DND-41 (cell line): ENCODE results near the gene BNIPL.

Experiments
- CTCF ChIP-seq: IDR thresholded peaks from 2 replicates; pipeline ENCODE4 v1.5.1; 2012; ENCODE audit warnings: borderline replicate concordance, low read length, moderate library complexity, mild to moderate bottlenecking; ENCODE audit not compliant: poor library complexity, severe bottlenecking; ENCODE audit errors: extremely low read depth
- EZH2 ChIP-seq: IDR thresholded peaks from 3 replicates; pipeline ENCODE4 v1.6.1; 2012; ENCODE audit warnings: borderline replicate concordance, low read depth, mild to moderate bottlenecking, moderate library complexity, low read length, inconsistent platforms; ENCODE audit not compliant: severe bottlenecking

DNA sequence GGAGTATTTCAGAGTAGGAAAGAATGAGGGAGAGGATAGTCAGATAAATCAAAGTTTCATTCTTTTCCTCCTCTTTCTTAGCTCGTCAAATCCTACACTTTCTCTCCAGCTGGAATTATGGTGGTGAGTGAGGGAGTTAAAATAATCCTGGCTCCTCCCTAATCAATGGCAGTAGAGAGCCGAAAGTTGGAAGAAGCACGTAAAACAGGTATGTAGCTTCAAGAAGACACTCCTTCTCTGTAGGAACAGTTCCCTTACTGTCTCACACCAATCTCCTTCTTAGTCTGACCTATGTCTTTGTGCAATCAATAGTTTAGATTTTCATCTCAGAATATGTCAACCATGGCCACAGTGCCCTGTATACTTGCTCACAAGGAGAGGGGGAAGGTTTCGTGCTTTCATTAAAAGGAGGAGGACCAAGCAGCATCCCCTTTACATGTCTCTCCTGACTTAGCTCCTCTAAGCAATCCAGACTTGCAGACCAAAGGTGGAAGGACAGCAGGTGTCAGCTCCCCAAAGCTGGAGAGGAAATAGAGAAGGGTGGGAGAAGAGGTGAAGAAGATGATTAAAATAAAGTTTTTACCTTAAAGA lies 30.6 kb upstream of the BNIPL start:
- TF ChIP-seq EZH2 (no peak), CTCF (no peak)
